Body of pancreas (tissue), 4 donors: ENCODE data around the gene PNN.

Source experiments
- CTCF ChIP-seq, 7 experiments: fragments of 450-650 bp in 4 of 7; fragments of 200-600 bp in 3 of 7; sonication (generic) in 3 of 7; IDR thresholded peaks; one replicate each; pipeline ENCODE4 v1.5.1; 2016 to 2019; ENCODE audit warnings: antibody characterized with exemption in 7 of 7
- POLR2A ChIP-seq, 3 donors: fragments of 450-650 bp; IDR thresholded peaks; one replicate each; pipeline ENCODE4 v1.6.1; 2016; ENCODE audit warnings: antibody characterized with exemption in 3 of 3, mild to moderate bottlenecking in 2 of 3

GRCh38 chr14:39212693-39213092 is 37.6 kb downstream of the PNN start:
- TF ChIP-seq CTCF (IDR thresholded peaks at IDR 0.05) (no peak), POLR2A (IDR thresholded peaks at IDR 0.05) (no peak)
